GM18873 (cell line): ENCODE measurements around the gene GRIA3.
"Not testable (repeated sequence)": the region's sequence is repeated elsewhere in the genome, so short reads cannot be mapped to it uniquely, and the experiment has no call there.

Experiments used
- ATAC-seq: cut with Tn5 transposase; IDR thresholded peaks from one replicate; pipeline ENCODE4 v1.9.1; 2021; ENCODE audit warnings: mild to moderate bottlenecking, moderate library complexity, moderate number of reproducible peaks; ENCODE audit not compliant: unreplicated experiment, low FRiP score

GRIA3 gene

GRCh38 chrX:123513585-123514278, 329.7 kb downstream of the GRIA3 start:
- no peak for ATAC-seq

- ATAC-seq = not testable (repeated sequence)
Measured at GRCh38 chrX:123514279-123514640, 330.2 kb downstream of the GRIA3 start.

GRCh38 chrX:123518791-123519190, 334.7 kb downstream of the GRIA3 start:
- no peak for ATAC-seq

- no peak for ATAC-seq
Measured at GRCh38 chrX:123525123-123525725, 341.1 kb downstream of the GRIA3 start.

- ATAC-seq = not testable (repeated sequence)
Measured at GRCh38 chrX:123530726-123531125, 346.6 kb downstream of the GRIA3 start.
